C4-2B (cell line): ENCODE data around the gene CRELD2.

Experiments
- H3K27ac ChIP-seq: fragments of 450-650 bp; 2 replicates; pipeline ENCODE4 v1.5.1; 2017
- CTCF ChIP-seq: fragments of 450-650 bp; conservative IDR thresholded peaks from 2 replicates; pipeline ENCODE4 v1.5.1; 2017; ENCODE audit warnings: mild to moderate bottlenecking
- ZFX ChIP-seq: fragments of 450-650 bp; IDR thresholded peaks from 2 replicates; pipeline ENCODE4 v1.6.1; 2017

Gene CRELD2

GRCh38 chr22:49922926-49923325 is 4.5 kb downstream of the CRELD2 start:
- no peak overlapping the region for H3K27ac ChIP-seq
- no peak for TF ChIP-seq ZFX
- TF ChIP-seq CTCF = no peak

- H3K27ac ChIP-seq = no peak overlapping the region
- TF ChIP-seq ZFX = no peak
Measured at GRCh38 chr22:49923445-49923844, 5.0 kb downstream of the CRELD2 start.

- no peak for TF ChIP-seq ZFX
- no peak for TF ChIP-seq CTCF
- H3K27ac ChIP-seq = no peak overlapping the region
Measured at GRCh38 chr22:49924113-49924833, 5.8 kb downstream of the CRELD2 start.

GRCh38 chr22:49925525-49926128 is 7.2 kb downstream of the CRELD2 start:
- TF ChIP-seq ZFX (no peak), CTCF (no peak)
- H3K27ac ChIP-seq = no peak overlapping the region

- TF ChIP-seq CTCF (no peak), ZFX (no peak)
- no peak overlapping the region for H3K27ac ChIP-seq
Measured at GRCh38 chr22:49926916-49927315, 8.5 kb downstream of the CRELD2 start.

GRCh38 chr22:49927483-49928184 is 9.2 kb downstream of the CRELD2 start:
- H3K27ac ChIP-seq = no peak overlapping the region
- TF ChIP-seq CTCF = no peak
- TF ChIP-seq ZFX = no peak

GRCh38 chr22:49928185-49928495 is 9.7 kb downstream of the CRELD2 start:
- no peak overlapping the region for H3K27ac ChIP-seq
- TF ChIP-seq ZFX (no peak), CTCF (no peak)
